ENCODE results near the gene LYRM9.

Gene LYRM9

DNA sequence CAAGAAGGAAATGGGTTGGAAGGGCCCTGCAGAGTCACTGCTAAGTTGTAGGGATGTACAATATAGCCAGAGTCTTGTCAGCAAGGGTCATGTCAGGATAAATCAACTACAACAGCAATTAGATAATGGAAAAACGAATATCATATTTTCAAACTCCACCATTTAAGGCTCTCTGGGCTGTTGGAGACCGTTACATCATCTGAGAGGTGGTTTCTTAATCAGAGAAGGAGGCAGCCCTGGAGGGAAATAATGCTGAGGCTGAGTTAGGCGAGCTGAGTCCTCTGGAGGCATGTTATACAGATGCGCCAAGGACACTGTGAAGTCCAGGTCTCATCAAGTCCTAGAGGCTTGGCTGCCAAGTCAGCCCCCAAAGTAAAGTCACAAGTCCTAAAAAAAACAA is 30.3 kb downstream of the LYRM9 start:
- no peak overlapping the region for H3K4me3 ChIP-seq (ENCODE audit: low read depth, low read length)
- no peak for DNase-seq (ENCODE audit: low read depth)
- TF ChIP-seq, protein P1, sequence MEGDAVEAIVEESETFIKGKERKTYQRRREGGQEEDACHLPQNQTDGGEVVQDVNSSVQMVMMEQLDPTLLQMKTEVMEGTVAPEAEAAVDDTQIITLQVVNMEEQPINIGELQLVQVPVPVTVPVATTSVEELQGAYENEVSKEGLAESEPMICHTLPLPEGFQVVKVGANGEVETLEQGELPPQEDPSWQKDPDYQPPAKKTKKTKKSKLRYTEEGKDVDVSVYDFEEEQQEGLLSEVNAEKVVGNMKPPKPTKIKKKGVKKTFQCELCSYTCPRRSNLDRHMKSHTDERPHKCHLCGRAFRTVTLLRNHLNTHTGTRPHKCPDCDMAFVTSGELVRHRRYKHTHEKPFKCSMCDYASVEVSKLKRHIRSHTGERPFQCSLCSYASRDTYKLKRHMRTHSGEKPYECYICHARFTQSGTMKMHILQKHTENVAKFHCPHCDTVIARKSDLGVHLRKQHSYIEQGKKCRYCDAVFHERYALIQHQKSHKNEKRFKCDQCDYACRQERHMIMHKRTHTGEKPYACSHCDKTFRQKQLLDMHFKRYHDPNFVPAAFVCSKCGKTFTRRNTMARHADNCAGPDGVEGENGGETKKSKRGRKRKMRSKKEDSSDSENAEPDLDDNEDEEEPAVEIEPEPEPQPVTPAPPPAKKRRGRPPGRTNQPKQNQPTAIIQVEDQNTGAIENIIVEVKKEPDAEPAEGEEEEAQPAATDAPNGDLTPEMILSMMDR (IDR thresholded peaks at IDR 0.05; ENCODE audit: insufficient read depth, low read depth, low read length, missing control alignments) = no peak

DNA sequence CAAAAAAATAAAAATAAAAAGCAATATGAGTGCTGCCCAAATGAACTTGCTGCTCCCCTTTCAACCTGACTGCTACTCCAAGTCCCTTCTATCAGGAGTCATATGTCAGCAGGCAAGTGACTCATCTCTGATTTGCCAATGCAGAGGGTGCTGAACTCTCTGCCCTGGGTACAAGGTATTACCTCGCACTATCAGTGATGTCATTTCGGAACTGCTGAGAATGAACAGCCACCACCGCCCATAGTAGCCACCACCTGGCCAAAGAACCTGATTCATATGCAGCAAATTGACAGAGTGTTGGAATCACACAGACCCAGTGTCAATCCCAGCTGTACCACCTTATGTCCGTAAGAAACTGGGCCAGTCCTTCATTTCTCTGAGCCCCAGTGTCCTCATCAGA is 31.2 kb downstream of the LYRM9 start:
- no peak overlapping the region for H3K4me3 ChIP-seq (ENCODE audit: low read depth, low read length)
- TF ChIP-seq, protein P1 (IDR thresholded peaks at IDR 0.05; ENCODE audit: insufficient read depth, low read depth, low read length, missing control alignments) = no peak
- DNase-seq (ENCODE audit: low read depth) = no peak

DNA sequence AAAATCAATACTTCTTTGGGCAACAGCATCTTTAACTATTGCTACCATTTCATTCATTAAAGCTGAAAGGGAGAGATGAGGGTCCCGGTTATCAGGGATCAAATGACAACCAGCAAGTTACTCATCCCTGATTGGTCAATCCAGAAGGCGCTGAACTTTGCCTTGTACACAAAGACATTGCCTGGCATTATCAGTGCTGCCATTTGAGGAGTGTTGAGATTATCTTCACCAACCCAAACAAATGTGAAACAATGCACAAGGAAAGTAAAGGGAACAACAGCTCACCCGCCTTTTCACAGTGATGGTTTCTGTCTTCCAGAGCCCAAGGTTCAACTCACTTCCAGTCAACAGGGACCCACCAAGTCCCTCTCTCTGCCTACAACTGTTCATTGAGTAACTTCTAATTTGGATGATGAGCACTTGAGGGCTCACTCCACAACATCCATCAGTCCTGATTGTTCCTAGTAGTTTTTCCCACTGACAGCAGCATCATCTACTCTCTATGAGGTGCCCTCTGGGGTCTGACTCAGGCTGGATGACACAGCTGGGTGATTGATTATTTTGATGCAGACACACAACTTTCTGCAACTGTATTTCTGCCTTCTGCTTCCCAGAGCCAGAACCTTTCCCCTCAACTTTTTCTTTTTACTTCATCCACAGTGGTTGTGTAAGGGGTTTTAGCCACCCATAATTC is 32.0 kb downstream of the LYRM9 start:
- no peak for DNase-seq (ENCODE audit: low read depth)
- TF ChIP-seq, protein P1 (IDR thresholded peaks at IDR 0.05; ENCODE audit: insufficient read depth, low read depth, low read length, missing control alignments) = no peak
- H3K4me3 ChIP-seq (ENCODE audit: low read depth, low read length) = no peak overlapping the region

DNA sequence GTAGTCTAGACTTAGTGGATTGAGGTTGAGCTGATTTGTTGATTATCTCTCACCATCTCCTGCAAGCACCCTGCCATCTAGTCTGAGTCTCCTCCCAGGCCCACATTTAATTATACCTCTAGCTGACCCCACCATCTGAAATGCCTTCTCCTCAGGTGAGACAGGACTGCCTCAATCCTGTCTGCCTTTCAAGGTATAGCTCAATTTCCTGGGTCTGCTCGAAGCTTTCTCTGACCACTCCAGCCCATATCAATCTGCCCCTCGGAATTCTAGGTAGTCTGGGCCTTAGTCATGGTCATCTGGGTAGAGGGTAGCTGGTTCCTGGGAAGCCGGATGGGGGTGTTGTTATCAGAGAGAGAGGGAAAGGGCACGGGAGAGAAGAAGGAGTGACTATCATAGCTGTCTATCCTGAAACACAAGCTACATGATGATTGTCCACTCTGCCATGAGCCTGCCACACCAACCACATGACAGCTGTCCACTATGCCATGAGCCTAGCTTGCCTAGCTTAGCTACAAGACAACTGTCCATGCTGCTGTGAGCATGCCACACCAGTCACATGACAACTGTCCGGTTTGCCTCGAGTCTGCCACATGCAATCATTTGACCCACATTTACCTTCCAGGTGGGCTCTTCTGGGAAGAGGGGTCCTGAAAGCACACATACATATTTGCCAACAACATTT is 34.4 kb downstream of the LYRM9 start:
- no peak for DNase-seq (ENCODE audit: low read depth)
- no peak overlapping the region for H3K4me3 ChIP-seq (ENCODE audit: low read depth, low read length)
- TF ChIP-seq, protein P1 (IDR thresholded peaks at IDR 0.05; ENCODE audit: insufficient read depth, low read depth, low read length, missing control alignments) = no peak

DNA sequence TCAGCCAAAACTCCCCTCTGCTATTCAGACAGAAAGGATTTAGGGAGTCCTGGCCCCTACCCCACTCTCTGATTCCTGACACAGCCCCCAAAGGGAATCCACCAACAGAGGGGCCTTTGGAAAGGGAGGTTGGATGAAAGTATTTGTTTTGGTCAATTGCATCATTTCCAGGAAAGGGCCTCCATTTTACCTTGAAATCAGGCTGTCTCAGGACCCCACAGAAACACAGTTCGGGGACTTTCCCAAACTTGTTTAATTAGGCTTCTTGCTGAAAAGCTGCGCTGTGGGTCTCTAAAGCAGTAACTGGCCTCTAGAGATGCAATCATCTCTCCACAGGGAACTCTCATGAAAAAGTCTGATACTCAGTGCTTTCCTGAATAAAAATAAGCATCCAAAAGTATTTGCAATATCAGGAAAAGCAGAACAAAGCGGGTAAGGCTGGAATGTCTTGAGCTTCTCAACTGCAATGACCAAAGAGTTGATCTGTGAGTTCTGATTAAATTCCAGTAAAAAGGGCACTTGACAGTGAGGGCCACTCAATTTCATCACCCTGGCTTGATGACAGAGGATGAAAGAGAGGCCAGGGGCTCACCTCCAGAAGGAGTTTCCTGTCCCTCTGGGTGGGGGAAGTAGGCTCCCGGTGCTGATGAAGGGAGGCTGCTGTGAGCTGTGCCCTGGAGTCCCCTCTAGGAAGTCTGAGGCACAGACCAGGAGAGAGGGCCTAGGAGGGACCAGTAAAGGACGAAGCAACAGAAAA is 36.3 kb downstream of the LYRM9 start:
- TF ChIP-seq, protein P1 (IDR thresholded peaks at IDR 0.05; ENCODE audit: insufficient read depth, low read depth, low read length, missing control alignments) = no peak
- H3K4me3 ChIP-seq (ENCODE audit: low read depth, low read length) = no peak overlapping the region
- no peak for DNase-seq (ENCODE audit: low read depth)

DNA sequence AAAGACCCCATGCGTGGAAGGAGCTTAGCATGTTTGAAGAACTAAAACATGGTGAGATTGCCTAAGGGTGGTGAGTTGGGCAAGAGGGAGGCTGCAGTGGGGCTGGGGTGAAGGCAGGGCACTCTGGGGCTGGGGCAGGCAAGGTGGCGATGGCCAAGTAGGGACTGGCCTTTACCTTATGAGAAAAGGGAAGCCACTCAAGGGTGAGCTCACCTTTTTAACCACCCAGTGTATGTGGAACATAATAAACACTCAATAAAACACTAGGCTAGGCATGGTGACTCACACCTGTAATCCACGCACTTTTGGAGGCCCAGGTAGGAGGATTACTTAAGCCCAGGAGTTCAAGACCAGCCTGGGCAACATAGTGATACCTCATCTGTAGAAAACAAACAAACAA is 37.7 kb downstream of the LYRM9 start:
- TF ChIP-seq, protein P1 (IDR thresholded peaks at IDR 0.05; ENCODE audit: insufficient read depth, low read depth, low read length, missing control alignments) = no peak
- DNase-seq (ENCODE audit: low read depth) = no peak

More for the DNA sequence above, 37.7 kb downstream of the LYRM9 start:
- H3K4me3 ChIP-seq (ENCODE audit: low read depth, low read length) = no peak overlapping the region

All from GM12865 (cell line).